ENCODE measurements around the gene PRND.

Gene PRND

GRCh38 chr20:4728120-4728760, 6.5 kb downstream of the PRND start:
- Histone ChIP-seq H3K4me2 (ENCODE audit: low read depth, low read length) (no peak overlapping the region), H3K36me3 (replicated peaks; ENCODE audit: insufficient read depth, low read length) (no peaks in the 10 kb centered on the region), H3K9me3 (replicated peaks; ENCODE audit: insufficient read depth, low read length) (no peaks in the 10 kb centered on the region), H2AFZ (ENCODE audit: low read length) (no peak overlapping the region), H4K20me1 (ENCODE audit: insufficient read depth, low read length) (no peaks in the 10 kb centered on the region), H3K79me2 (ENCODE audit: low read length) (no peaks in the 10 kb centered on the region), H3K27me3 (replicated peaks; ENCODE audit: insufficient read depth, low read length) (no peaks in the 10 kb centered on the region), H3K4me3 (ENCODE audit: low read length) (no peak overlapping the region), H3F3A (ENCODE audit: insufficient read depth, low read length) (no peaks in the 10 kb centered on the region), H3K9ac (ENCODE audit: low read length) (no peak overlapping the region), H3K4me1 (ENCODE audit: low read length) (0 out of 2 replicates have a peak, but pooled peaks cover 7% of the 10 kb centered on the region), H3K27ac (ENCODE audit: low read length) (no peak overlapping the region), H3K9me2 (replicated peaks; ENCODE audit: insufficient read depth, low read length) (no peaks in the 10 kb centered on the region)
- no peak for DNase-seq
- no peak for TF ChIP-seq CTCF (IDR thresholded peaks at IDR 0.05; ENCODE audit: low read length)
- TF ChIP-seq EZH2 (optimal IDR thresholded peaks at IDR 0.05; ENCODE audit: low read depth, low read length), result no peak

GRCh38 chr20:4729265-4729664, 7.6 kb downstream of the PRND start:
- no peak overlapping the region for H3K27ac ChIP-seq (ENCODE audit: low read length)
- no peaks in the 10 kb centered on the region for H3F3A ChIP-seq (ENCODE audit: insufficient read depth, low read length)
- no peak overlapping the region for H3K9ac ChIP-seq (ENCODE audit: low read length)
- no peak overlapping the region for H2AFZ ChIP-seq (ENCODE audit: low read length)
- no peaks in the 10 kb centered on the region for H3K9me3 ChIP-seq (replicated peaks; ENCODE audit: insufficient read depth, low read length)
- DNase-seq, result no peak
- TF ChIP-seq EZH2 (optimal IDR thresholded peaks at IDR 0.05; ENCODE audit: low read depth, low read length), result no peak
- no peak for TF ChIP-seq EZH2phosphoT487 (IDR thresholded peaks at IDR 0.05; ENCODE audit: low read length)
- TF ChIP-seq CTCF (IDR thresholded peaks at IDR 0.05; ENCODE audit: low read length), result no peak
- no peaks in the 10 kb centered on the region for H3K36me3 ChIP-seq (replicated peaks; ENCODE audit: insufficient read depth, low read length)
- no peaks in the 10 kb centered on the region for H3K9me2 ChIP-seq (replicated peaks; ENCODE audit: insufficient read depth, low read length)
- H3K4me1 ChIP-seq (ENCODE audit: low read length), result 0 out of 2 replicates have a peak, but pooled peaks cover 7% of the 10 kb centered on the region
- no peak overlapping the region for H3K4me3 ChIP-seq (ENCODE audit: low read length)
- H3K27me3 ChIP-seq (replicated peaks; ENCODE audit: insufficient read depth, low read length), result no peaks in the 10 kb centered on the region
- no peaks in the 10 kb centered on the region for H3K79me2 ChIP-seq (ENCODE audit: low read length)
- no peaks in the 10 kb centered on the region for H4K20me1 ChIP-seq (ENCODE audit: insufficient read depth, low read length)
- no peak overlapping the region for H3K4me2 ChIP-seq (ENCODE audit: low read depth, low read length)

GRCh38 chr20:4730780-4731179, 9.1 kb downstream of the PRND start:
- no peak overlapping the region for H2AFZ ChIP-seq (ENCODE audit: low read length)
- H3K9ac ChIP-seq (ENCODE audit: low read length), result no peak overlapping the region
- H4K20me1 ChIP-seq (ENCODE audit: insufficient read depth, low read length), result no peaks in the 10 kb centered on the region
- no peaks in the 10 kb centered on the region for H3K27me3 ChIP-seq (replicated peaks; ENCODE audit: insufficient read depth, low read length)
- H3K4me3 ChIP-seq (ENCODE audit: low read length), result no peak overlapping the region
- no peak for DNase-seq
- TF ChIP-seq CTCF (IDR thresholded peaks at IDR 0.05; ENCODE audit: low read length) (no peak), EZH2 (optimal IDR thresholded peaks at IDR 0.05; ENCODE audit: low read depth, low read length) (no peak), EZH2phosphoT487 (IDR thresholded peaks at IDR 0.05; ENCODE audit: low read length) (no peak)
- H3K4me2 ChIP-seq (ENCODE audit: low read depth, low read length), result no peak overlapping the region
- 0 out of 2 replicates have a peak, but pooled peaks cover 7% of the 10 kb centered on the region for H3K4me1 ChIP-seq (ENCODE audit: low read length)
- H3F3A ChIP-seq (ENCODE audit: insufficient read depth, low read length), result no peaks in the 10 kb centered on the region
- no peaks in the 10 kb centered on the region for H3K79me2 ChIP-seq (ENCODE audit: low read length)
- H3K27ac ChIP-seq (ENCODE audit: low read length), result no peak overlapping the region
- H3K36me3 ChIP-seq (replicated peaks; ENCODE audit: insufficient read depth, low read length), result no peaks in the 10 kb centered on the region
- no peaks in the 10 kb centered on the region for H3K9me2 ChIP-seq (replicated peaks; ENCODE audit: insufficient read depth, low read length)
- no peaks in the 10 kb centered on the region for H3K9me3 ChIP-seq (replicated peaks; ENCODE audit: insufficient read depth, low read length)

All from MM.1S (cell line).